BLaER1 (cell line): ENCODE data around the gene PRPF8.

ENCODE experiments used
- H3K27ac ChIP-seq: shearing (Covaris generic); formaldehyde crosslinking; 2 replicates; pipeline ENCODE4 v1.8.1; 2022
- H3K27me3 ChIP-seq: shearing (Covaris generic); formaldehyde crosslinking; 2 replicates; pipeline ENCODE4 v1.8.1; 2022
- H3K36me3 ChIP-seq: shearing (Covaris generic); formaldehyde crosslinking; 2 replicates; pipeline ENCODE4 v1.8.1; 2022
- H3K4me1 ChIP-seq: shearing (Covaris generic); formaldehyde crosslinking; 2 replicates; pipeline ENCODE4 v1.8.1; 2022
- H3K4me2 ChIP-seq: shearing (Covaris generic); formaldehyde crosslinking; 2 replicates; pipeline ENCODE4 v1.8.1; 2022
- H3K4me3 ChIP-seq: shearing (Covaris generic); formaldehyde crosslinking; 2 replicates; pipeline ENCODE4 v1.8.1; 2022
- H3K9ac ChIP-seq: shearing (Covaris generic); formaldehyde crosslinking; 2 replicates; pipeline ENCODE4 v1.8.1; 2022
- H3K9me3 ChIP-seq: shearing (Covaris generic); formaldehyde crosslinking; 2 replicates; pipeline ENCODE4 v1.8.1; 2022
- H4K20me1 ChIP-seq: shearing (Covaris generic); formaldehyde crosslinking; 2 replicates; pipeline ENCODE4 v1.8.1; 2022
- Cebpa-rat ChIP-seq: shearing (Covaris generic); IDR thresholded peaks from 2 replicates; pipeline ENCODE4 v1.8.1; 2022

PRPF8 gene

DNA sequence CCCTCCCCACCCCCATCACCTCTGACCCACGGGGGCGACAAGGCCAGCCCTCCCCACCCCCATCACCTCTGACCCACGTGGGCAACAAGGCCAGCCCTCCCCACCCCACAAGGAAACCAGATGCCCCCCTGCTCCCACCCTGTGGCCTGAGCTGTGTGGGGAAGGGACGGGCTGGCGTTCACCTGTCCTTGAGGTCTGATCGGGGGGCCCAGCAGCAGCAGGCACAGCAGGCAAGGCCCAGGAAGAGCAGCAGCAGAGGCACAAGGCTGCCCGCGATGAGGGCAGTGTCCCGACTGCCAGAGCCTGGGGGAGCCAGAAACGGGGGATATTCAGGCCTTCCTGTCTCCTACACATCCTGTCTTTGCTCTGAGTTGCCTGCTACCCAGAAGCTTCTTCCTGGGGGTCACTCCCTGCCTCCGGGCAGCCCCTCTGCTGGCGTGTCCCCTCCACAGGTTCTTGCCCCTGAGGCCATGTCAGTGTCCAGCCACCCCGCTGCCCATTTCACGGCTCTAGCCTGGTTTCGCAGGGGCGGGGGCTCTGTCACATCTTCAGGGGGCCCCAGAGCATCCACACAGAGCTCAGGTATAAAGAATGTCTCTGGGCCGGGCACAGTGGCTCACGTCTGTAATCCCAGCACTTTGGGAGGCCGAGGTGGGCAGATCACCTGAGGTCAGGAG is 45.9 kb downstream of the PRPF8 start:
- peaks cover 76% of the 10 kb centered on the region for H3K36me3 ChIP-seq
- H3K9me3 ChIP-seq, result no peaks in the 10 kb centered on the region
- peaks cover 51% of the 10 kb centered on the region for H4K20me1 ChIP-seq
- TF ChIP-seq Cebpa-rat, result no peak
- H3K9ac ChIP-seq, result no peak overlapping the region
- peaks cover 31% of the 10 kb centered on the region for H3K4me1 ChIP-seq
- 0 out of 2 replicates have a peak overlapping the region, but pooled peaks have one; percentile 31 for H3K27ac ChIP-seq
- peak overlapping the region; percentile 13; the same call in 1 of the 2 replicates for H3K4me2 ChIP-seq
- no peaks in the 10 kb centered on the region for H3K27me3 ChIP-seq
- H3K4me3 ChIP-seq, result no peak overlapping the region

DNA sequence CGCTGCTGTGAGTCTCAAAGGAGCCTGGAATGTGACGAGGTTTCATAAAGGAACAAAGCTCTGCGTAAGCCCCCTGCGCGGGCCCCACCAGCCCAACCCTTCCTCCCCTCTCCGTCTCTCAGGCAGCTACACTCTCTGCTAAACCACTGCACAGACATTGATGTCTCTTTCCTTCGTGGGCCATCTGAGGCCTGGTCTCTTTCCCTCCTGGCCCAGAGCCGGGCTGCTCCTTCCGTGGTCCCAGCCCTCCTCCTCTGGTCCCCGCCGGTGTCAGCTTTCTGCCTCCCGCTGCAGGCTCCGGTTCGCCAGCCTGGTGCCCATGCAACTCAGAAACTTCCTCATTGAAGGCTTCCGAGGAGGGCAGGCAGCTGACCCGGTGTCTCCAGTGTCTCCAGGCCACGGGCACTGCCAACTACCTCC is 46.5 kb downstream of the PRPF8 start:
- no peak overlapping the region for H3K9ac ChIP-seq
- TF ChIP-seq Cebpa-rat, result no peak
- H3K27me3 ChIP-seq, result no peaks in the 10 kb centered on the region
- H3K4me1 ChIP-seq, result peaks cover 27% of the 10 kb centered on the region
- peaks cover 79% of the 10 kb centered on the region for H3K36me3 ChIP-seq
- H3K4me2 ChIP-seq, result peak overlapping the region; percentile 13; the same call in 1 of the 2 replicates
- H3K27ac ChIP-seq, result peak overlapping the region; percentile 31; the same call in 1 of the 2 replicates
- no peak overlapping the region for H3K4me3 ChIP-seq
- peaks cover 49% of the 10 kb centered on the region for H4K20me1 ChIP-seq
- H3K9me3 ChIP-seq, result no peaks in the 10 kb centered on the region

DNA sequence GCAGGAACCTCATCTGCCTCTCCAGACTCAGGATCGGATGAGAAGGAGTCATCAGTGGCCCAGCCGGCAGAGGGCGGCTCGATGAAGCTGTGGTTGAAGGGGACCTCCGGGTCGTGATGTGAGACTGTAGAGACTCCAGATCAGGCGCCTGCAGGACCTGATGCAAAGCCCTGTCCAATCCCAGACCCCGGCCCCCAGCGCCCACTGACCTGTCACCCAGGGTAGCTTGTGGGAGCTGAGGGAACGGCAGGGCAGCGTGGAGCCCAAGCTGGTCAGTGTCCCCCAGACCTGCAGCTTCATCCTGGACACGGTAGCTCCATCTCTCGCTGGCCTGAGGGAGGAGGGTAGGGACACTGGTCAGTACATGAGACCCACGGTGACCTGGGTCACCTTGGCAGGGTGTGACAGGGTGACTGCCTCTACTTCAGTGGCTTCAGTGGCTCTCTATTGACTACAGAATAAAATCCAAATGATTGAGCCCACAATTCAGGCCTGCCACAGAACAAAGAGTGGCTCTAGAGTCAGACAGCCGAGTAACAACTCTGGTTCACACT is 47.9 kb downstream of the PRPF8 start:
- H3K4me1 ChIP-seq, result peaks cover 30% of the 10 kb centered on the region
- no peak overlapping the region for H3K27ac ChIP-seq
- peaks cover 42% of the 10 kb centered on the region for H4K20me1 ChIP-seq
- no peaks in the 10 kb centered on the region for H3K27me3 ChIP-seq
- H3K9ac ChIP-seq, result no peak overlapping the region
- H3K4me2 ChIP-seq, result no peak overlapping the region
- H3K36me3 ChIP-seq, result peaks cover 75% of the 10 kb centered on the region
- no peak for TF ChIP-seq Cebpa-rat
- H3K4me3 ChIP-seq, result no peak overlapping the region
- no peaks in the 10 kb centered on the region for H3K9me3 ChIP-seq

DNA sequence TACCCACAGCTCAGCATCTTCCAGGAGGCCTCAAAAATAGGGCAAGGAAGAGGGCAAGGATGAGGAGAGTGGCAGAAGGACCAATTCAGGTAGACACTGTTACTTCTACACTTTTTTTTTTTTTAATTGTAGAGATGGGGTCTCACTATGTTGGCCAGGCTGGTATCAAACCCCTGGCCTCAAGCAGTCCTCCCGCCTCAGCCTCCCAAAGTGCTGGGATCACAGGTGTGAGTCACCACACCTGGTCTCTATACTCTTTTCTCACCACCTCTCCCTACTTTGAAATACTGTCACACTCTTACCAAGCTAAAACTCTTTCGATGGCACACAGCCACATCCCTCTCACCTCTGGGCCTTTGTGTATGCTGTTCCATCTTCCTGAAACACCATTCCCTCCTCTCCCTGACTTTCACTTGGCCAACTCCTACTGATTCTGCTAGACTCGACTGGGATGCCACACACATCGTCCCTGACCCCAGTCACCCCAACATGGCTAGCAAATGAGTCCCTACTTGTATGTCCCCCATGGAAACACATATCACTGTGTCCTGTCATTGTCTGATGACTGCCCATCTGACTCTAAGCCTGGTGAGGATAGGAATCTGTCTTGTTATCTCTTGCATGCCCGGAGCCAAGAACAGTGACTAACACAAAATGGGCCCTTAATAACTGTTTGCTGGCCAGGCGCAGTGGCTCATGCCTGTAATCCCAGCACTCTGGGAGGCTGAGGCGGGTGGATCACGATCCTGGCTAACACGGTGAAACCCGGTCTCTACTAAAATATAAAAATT is 48.8 kb downstream of the PRPF8 start:
- H3K9ac ChIP-seq, result no peak overlapping the region
- no peak overlapping the region for H3K4me2 ChIP-seq
- no peaks in the 10 kb centered on the region for H3K27me3 ChIP-seq
- H3K9me3 ChIP-seq, result no peaks in the 10 kb centered on the region
- H3K4me3 ChIP-seq, result no peak overlapping the region
- peaks cover 71% of the 10 kb centered on the region for H3K36me3 ChIP-seq
- H3K27ac ChIP-seq, result no peak overlapping the region
- peaks cover 36% of the 10 kb centered on the region for H3K4me1 ChIP-seq
- TF ChIP-seq Cebpa-rat, result no peak
- peaks cover 32% of the 10 kb centered on the region for H4K20me1 ChIP-seq

DNA sequence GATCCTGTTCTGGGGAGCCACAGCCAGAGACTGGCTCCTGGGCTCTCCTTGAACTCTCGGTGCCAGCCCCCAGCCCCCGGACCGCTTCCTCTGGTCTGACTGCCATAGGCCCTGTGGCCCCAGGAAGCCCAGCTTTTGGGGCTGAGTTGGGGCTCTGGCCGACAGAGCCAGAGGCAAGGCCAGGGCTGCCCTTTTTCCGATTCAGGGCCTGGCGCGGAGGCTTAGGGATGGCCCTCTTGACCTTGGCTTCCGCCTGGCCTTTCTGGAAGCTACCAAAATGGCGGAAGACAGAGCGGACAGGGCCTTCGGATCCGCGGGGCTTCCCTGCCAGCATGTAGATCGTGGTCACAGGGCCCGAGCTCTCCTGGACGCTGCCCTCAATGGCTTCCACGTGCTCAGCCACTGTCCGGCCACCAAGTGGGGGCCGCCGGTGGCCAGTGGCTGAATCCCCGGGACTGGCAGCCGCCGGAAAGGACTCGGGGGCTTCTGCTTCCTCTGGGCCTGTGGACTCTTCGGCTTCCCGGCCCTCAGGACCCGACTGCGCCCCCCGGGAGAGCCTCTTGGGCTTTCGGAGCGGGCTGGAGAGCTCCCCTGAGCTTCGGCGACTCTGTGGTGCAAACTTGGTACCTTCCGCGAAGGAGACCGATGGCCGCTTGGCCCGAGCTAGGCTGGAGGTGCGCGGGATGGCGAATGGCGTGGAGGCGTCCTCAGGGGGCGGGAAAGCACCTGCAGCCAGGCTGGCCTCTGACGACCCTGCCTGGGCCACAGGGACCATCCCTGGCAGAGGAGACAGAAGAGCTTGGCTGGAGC is 49.6 kb downstream of the PRPF8 start:
- Histone ChIP-seq H3K4me2 (no peak overlapping the region), H3K9me3 (no peaks in the 10 kb centered on the region), H3K36me3 (peaks cover 63% of the 10 kb centered on the region), H3K4me3 (no peak overlapping the region), H4K20me1 (peaks cover 24% of the 10 kb centered on the region), H3K27me3 (no peaks in the 10 kb centered on the region), H3K27ac (no peak overlapping the region), H3K4me1 (peaks cover 36% of the 10 kb centered on the region), H3K9ac (no peak overlapping the region)
- no peak for TF ChIP-seq Cebpa-rat

DNA sequence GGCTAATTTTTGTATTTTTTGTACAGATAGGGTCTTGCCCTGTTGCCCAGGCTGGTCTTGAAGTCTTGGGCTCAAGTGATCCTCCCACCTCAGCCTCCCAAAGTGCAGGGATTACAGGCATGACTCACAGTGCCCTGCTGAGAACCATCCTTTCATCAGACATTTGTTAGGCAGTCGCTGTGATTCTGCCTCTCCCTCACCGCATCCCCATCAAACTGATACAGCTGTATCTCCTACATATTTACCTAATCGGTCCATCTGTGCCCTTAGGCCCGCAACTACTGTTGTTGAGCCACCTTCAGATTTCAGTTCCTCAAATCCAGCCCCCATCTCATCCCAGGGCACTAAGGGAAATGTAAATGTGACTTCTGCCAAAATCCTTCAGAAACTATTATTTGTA is 54.0 kb downstream of the PRPF8 start:
- Histone ChIP-seq H3K4me2 (peak overlapping the region; percentile 100; the same call in 1 of the 2 replicates), H3K4me1 (peaks cover 54% of the 10 kb centered on the region), H3K27ac (no peak overlapping the region), H3K9me3 (no peaks in the 10 kb centered on the region), H3K27me3 (no peaks in the 10 kb centered on the region; the same call in 1 of the 2 replicates), H4K20me1 (0 out of 2 replicates have a peak, but pooled peaks cover 17% of the 10 kb centered on the region), H3K4me3 (no peak overlapping the region), H3K9ac (no peak overlapping the region), H3K36me3 (peaks cover 20% of the 10 kb centered on the region)
- TF ChIP-seq Cebpa-rat, result no peak

DNA sequence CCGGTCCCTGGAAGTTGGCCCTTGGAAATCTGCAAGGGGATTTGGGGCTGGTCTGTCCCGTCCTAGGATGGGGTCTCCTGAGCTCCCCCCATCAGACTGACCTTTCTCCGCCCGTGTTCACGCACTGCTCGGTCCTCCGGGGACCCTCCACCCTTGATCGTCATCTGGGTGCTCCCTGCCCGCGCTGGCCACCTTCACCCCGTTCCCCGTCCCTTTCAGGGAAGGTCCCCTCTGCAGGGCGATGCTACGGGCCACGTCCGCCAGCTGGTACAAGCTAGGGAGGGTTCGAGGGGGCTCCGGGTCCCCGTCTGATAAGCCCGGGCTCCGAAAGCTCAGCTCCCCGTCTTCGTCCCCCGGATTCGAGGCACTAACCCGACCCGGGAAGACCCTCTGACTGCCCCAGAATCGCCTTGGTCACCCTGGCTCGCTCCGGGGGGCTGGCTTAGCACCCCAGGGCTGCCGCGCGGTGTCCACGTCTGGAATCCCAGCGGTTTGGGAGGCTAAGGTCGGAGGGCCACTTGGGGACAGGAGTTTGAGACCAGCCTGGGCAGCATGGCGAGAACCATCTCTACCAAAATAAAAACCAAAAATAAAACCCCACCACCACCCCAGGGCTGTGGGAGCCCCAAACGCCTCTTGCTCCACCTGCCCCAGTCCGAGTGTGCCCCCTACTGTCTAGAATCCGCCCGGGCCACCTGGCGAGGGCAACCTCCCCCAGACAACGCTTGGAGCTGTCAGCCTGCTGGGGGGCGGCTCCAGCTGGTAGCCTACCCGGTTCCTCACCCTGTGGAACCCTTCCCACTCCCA is 55.0 kb downstream of the PRPF8 start:
- H3K9ac ChIP-seq, result peak overlapping the region; percentile 79
- peak overlapping the region; percentile 100 for H3K4me2 ChIP-seq
- H3K27me3 ChIP-seq, result no peaks in the 10 kb centered on the region; the same call in 1 of the 2 replicates
- no peak for TF ChIP-seq Cebpa-rat
- peak overlapping the region; percentile 82 for H3K27ac ChIP-seq
- peaks cover 11% of the 10 kb centered on the region for H3K36me3 ChIP-seq
- H3K9me3 ChIP-seq, result no peaks in the 10 kb centered on the region
- H4K20me1 ChIP-seq, result 0 out of 2 replicates have a peak, but pooled peaks cover 7% of the 10 kb centered on the region
- peak overlapping the region; percentile 80 for H3K4me3 ChIP-seq
- H3K4me1 ChIP-seq, result peaks cover 64% of the 10 kb centered on the region

DNA sequence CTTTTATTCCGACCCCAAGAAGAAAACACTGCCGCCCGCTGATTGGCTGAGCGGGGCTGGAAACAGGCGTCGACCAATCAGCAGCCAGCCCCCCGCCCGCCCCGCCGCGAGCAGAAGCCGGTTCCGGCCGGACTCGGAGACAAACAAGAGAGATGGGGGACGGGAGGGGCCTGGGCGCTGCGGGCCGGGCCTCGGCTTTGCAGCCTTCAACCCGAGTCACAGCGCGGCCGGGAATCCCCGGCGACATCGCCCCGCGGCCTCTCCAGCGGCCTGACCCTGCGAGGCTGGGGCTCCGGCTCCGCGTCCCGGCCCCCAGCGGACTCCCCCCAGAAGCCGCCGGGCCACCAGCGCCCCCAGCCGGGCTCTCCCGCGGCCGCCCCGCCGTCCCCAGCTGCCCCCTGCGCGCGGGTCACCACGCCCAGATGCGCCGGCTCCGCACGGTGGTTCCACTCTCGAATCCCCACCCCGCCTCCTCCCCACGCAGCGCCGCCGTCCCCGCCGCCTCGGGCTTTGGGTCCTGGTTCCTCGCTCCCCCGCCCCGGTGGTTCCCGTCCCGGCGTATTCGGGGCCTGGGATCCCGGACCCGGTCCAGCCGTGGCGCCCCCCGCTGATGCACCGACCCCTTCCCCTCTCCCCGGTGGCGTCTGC is 55.7 kb downstream of the PRPF8 start:
- H3K4me2 ChIP-seq, result peak overlapping the region; percentile 100
- H3K4me1 ChIP-seq, result peaks cover 66% of the 10 kb centered on the region
- H3K27me3 ChIP-seq, result no peaks in the 10 kb centered on the region; the same call in 1 of the 2 replicates
- peak overlapping the region; percentile 79 for H3K9ac ChIP-seq
- H3K27ac ChIP-seq, result peak overlapping the region; percentile 82
- H3K9me3 ChIP-seq, result no peaks in the 10 kb centered on the region
- 0 out of 2 replicates have a peak, but pooled peaks cover under 1% of the 10 kb centered on the region for H4K20me1 ChIP-seq
- no peak for TF ChIP-seq Cebpa-rat
- H3K36me3 ChIP-seq, result peaks cover 4% of the 10 kb centered on the region; the same call in 1 of the 2 replicates
- H3K4me3 ChIP-seq, result peak overlapping the region; percentile 80
